ENCODE results near the gene PPP4R1. TPM values are rescaled to one million over a fixed set of nuclear protein-coding genes. Genes with fewer than 3 reads are reported as not detected.

The PPP4R1 gene
- polyA plus RNA-seq, 4 donors: 31.1 to 73.1 (median 51.3) TPM

DNA sequence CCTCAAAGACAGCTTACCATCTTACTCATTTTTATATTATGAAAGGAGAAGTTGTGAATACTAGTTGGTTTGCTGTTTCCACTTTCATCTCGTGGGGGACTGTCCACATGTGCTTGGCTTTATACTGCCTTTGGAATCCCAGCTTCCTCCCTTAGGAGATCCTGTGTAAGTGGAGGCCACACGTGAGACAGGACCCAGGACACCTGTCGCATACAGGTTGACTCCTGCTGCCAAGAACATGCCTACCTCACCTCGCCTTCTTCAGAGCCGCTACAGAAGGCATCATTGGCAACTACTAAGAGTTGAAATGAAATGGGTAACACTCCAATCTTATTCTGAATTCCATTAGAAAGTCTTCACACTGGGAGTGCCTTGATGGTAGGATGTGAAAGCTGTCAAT is 69.3 kb downstream of the PPP4R1 start:
- H3K4me3 ChIP-seq (ENCODE audit: low read depth in 1 of 3, low read length in 3 of 3): no peak overlapping the region
- no peak for FAIRE-seq
- no peak for DNase-seq
- H3K9me3 ChIP-seq (ENCODE audit: control insufficient read depth in 2 of 2, insufficient read depth in 1 of 2, low read depth in 1 of 2, low read length in 1 of 2): no peaks in the 10 kb centered on the region
- no peaks in the 10 kb centered on the region for H3K4me1 ChIP-seq (ENCODE audit: control insufficient read depth in 3 of 3, insufficient read depth in 2 of 3, low read depth in 1 of 3, low read length in 2 of 3)
- no peaks in the 10 kb centered on the region for H3K27me3 ChIP-seq (ENCODE audit: control insufficient read depth in 3 of 3, insufficient read depth in 3 of 3, low read length in 3 of 3)
- 77 to 82% (median 77%) methylated on average over 5 of the region's 5 CpGs for WGBS, 3 donors
- no peak overlapping the region for H3K27ac ChIP-seq (ENCODE audit: low read depth in 1 of 3, low read length in 2 of 3)
- H3K36me3 ChIP-seq (ENCODE audit: control insufficient read depth in 3 of 3, insufficient read depth in 2 of 3, low read depth in 1 of 3, low read length in 3 of 3): peaks cover 3 to 46% (median 20%) of the 10 kb centered on the region in 3 donors

DNA sequence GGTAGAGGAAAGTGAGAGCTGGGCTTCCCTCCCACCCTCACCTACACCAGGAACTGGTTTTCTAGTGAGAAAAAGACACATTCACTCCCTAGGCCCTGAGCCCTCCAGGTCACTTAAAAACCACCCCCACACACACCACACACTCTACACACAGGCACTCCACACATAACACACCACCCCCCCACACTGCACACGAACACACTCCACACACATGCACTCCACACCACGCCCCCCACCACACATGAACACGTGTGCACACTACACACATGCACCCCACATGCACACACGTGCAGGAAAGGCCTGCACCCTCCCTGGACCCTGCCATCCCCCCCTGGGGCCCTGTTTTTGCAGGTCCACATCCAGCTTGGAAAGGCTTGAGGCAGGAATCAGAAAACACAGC is 71.4 kb downstream of the PPP4R1 start:
- Histone ChIP-seq H3K4me1 (ENCODE audit: control insufficient read depth in 3 of 3, insufficient read depth in 2 of 3, low read depth in 1 of 3, low read length in 2 of 3) (no peaks in the 10 kb centered on the region), H3K27ac (ENCODE audit: low read depth in 1 of 3, low read length in 2 of 3) (no peak overlapping the region), H3K9me3 (ENCODE audit: control insufficient read depth in 2 of 2, insufficient read depth in 1 of 2, low read depth in 1 of 2, low read length in 1 of 2) (no peaks in the 10 kb centered on the region), H3K4me3 (ENCODE audit: low read depth in 1 of 3, low read length in 3 of 3) (no peak overlapping the region), H3K36me3 (ENCODE audit: control insufficient read depth in 3 of 3, insufficient read depth in 2 of 3, low read depth in 1 of 3, low read length in 3 of 3) (peaks cover 3 to 41% (median 14%) of the 10 kb centered on the region in 3 donors), H3K27me3 (ENCODE audit: control insufficient read depth in 3 of 3, insufficient read depth in 3 of 3, low read length in 3 of 3) (no peaks in the 10 kb centered on the region)
- no peak for DNase-seq
- FAIRE-seq: no peak
- WGBS, 3 donors: 79 to 86% (median 85%) methylated on average over 4 of the region's 4 CpGs

DNA sequence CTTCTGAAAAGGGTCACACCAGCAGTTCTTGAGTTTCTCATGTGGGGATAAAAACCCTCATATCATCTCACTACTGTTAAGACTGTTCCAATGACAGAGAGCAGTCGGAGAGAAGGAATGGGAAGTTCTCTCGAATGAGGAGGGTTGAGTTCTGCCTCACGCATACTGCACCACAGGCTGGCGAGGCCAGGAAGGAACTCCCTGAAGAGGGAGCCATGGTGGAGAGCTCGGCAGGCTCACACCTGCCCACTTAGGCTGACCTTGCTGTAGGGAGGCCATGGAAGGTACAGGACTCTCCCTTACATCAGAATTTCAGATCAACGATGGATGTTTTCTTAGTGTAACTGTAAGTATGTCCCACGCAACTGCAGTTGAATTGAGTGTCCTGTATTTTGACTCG is 74.4 kb downstream of the PPP4R1 start:
- 91 to 93% (median 91%) methylated on average over 8 of the region's 8 CpGs for whole genome bisulfite sequencing, 3 donors
- no peaks in the 10 kb centered on the region for H3K27me3 ChIP-seq (ENCODE audit: control insufficient read depth in 3 of 3, insufficient read depth in 3 of 3, low read length in 3 of 3)
- no peaks in the 10 kb centered on the region for H3K9me3 ChIP-seq (ENCODE audit: control insufficient read depth in 2 of 2, insufficient read depth in 1 of 2, low read depth in 1 of 2, low read length in 1 of 2)
- peaks cover 2 to 39% (median 5%) of the 10 kb centered on the region in 3 donors for H3K36me3 ChIP-seq (ENCODE audit: control insufficient read depth in 3 of 3, insufficient read depth in 2 of 3, low read depth in 1 of 3, low read length in 3 of 3)
- no peak overlapping the region for H3K27ac ChIP-seq (ENCODE audit: low read depth in 1 of 3, low read length in 2 of 3)
- DNase-seq: no peak
- FAIRE-seq: no peak
- no peaks in the 10 kb centered on the region for H3K4me1 ChIP-seq (ENCODE audit: control insufficient read depth in 3 of 3, insufficient read depth in 2 of 3, low read depth in 1 of 3, low read length in 2 of 3)
- H3K4me3 ChIP-seq (ENCODE audit: low read depth in 1 of 3, low read length in 3 of 3): no peak overlapping the region

DNA sequence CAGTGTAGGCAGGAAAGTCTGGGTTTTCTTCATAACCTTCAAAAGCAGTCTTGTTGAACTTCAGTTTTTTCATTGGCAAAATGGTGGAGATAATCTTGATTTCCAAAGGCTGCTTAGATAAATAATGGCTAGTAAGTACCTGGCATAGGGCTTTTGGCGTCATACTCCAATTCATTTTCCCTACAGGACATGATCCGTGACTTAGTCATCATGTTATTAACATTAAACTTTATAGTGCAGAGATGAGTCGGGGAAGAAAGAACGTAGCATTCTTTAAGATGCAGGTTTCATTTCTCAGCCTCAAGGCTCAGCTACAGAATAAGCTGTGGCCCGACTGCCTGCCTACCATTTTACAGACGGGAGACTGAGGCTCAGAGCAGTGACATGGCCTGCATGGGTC is 75.1 kb downstream of the PPP4R1 start:
- Histone ChIP-seq H3K4me1 (ENCODE audit: control insufficient read depth in 3 of 3, insufficient read depth in 2 of 3, low read depth in 1 of 3, low read length in 2 of 3) (no peaks in the 10 kb centered on the region), H3K27me3 (ENCODE audit: control insufficient read depth in 3 of 3, insufficient read depth in 3 of 3, low read length in 3 of 3) (no peaks in the 10 kb centered on the region), H3K9me3 (ENCODE audit: control insufficient read depth in 2 of 2, insufficient read depth in 1 of 2, low read depth in 1 of 2, low read length in 1 of 2) (no peaks in the 10 kb centered on the region), H3K36me3 (ENCODE audit: control insufficient read depth in 3 of 3, insufficient read depth in 2 of 3, low read depth in 1 of 3, low read length in 3 of 3) (peaks cover 2 to 41% (median 9%) of the 10 kb centered on the region in 3 donors), H3K27ac (ENCODE audit: low read depth in 1 of 3, low read length in 2 of 3) (no peak overlapping the region), H3K4me3 (ENCODE audit: low read depth in 1 of 3, low read length in 3 of 3) (no peak overlapping the region)
- WGBS, 3 donors: 90 to 92% (median 92%) methylated on average over 6 of the region's 6 CpGs
- FAIRE-seq (no peak), DNase-seq (no peak)

DNA sequence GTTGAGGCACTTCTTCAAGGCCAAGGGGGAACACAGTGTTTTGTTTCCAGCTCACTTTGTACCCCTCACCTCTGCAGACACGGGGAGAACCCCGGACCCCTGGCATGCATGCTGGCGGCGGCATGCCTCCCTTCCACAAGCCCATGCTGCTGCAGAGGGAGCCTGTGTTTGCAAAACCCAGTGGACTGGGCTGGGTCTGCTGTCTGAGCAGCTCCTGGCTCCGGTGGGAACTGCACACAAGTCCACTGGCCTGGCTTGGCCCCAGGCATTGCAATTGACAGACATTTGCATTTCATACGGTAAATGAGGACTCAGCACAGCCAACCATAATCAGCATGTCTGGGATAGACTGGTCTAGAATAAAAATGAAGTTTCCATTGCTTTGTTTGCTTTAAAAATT is 76.7 kb downstream of the PPP4R1 start:
- Histone ChIP-seq H3K4me3 (ENCODE audit: low read depth in 1 of 3, low read length in 3 of 3) (no peak overlapping the region), H3K27ac (ENCODE audit: low read depth in 1 of 3, low read length in 2 of 3) (no peak overlapping the region), H3K27me3 (ENCODE audit: control insufficient read depth in 3 of 3, insufficient read depth in 3 of 3, low read length in 3 of 3) (no peaks in the 10 kb centered on the region), H3K9me3 (ENCODE audit: control insufficient read depth in 2 of 2, insufficient read depth in 1 of 2, low read depth in 1 of 2, low read length in 1 of 2) (no peaks in the 10 kb centered on the region), H3K4me1 (ENCODE audit: control insufficient read depth in 3 of 3, insufficient read depth in 2 of 3, low read depth in 1 of 3, low read length in 2 of 3) (no peaks in the 10 kb centered on the region), H3K36me3 (ENCODE audit: control insufficient read depth in 3 of 3, insufficient read depth in 2 of 3, low read depth in 1 of 3, low read length in 3 of 3) (peaks cover 7 to 54% (median 21%) of the 10 kb centered on the region in 3 donors)
- 83 to 90% (median 89%) methylated on average over 6 of the region's 6 CpGs for WGBS, 3 donors
- FAIRE-seq: no peak
- DNase-seq: no peak

DNA sequence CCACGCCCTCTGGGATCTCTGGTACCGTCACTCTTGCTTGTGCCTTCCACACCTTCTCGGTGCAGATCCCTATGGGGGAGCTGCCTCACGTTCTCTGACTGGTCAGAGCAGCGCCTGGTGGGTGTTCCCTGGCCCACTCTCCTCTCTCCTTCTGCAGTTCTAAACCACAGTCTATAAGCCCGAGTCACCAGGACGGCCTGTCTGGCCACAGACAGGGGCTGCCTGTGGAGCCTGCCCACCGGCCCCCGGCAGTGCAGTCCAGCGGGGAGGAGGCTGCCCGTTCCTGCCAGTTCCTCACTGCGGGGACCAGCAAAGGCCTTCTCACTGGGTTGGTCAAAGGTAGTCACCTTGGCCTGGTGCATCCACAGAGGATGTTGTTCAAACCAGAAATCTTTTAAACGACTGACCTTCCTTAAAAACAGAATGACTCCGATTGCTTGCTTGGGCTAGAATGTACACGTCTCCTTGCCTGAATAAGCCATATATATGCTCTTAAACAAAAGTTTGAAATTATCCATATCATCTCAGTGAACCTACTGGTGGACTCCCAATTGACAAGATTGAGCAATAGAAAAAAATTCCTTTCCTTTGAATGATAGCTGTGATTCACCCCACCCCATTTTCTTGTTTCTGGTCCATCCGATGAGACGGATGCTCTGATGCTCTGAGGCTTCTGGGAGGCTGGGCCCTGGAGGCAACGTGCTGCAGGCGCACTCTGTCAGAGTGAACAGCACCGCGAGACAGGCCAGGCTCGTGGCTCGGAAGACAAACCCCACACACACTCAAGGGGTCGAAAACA is 77.8 kb downstream of the PPP4R1 start:
- H3K27me3 ChIP-seq (ENCODE audit: control insufficient read depth in 3 of 3, insufficient read depth in 3 of 3, low read length in 3 of 3): no peaks in the 10 kb centered on the region
- no peak overlapping the region for H3K4me3 ChIP-seq (ENCODE audit: low read depth in 1 of 3, low read length in 3 of 3)
- DNase-seq: no peak
- H3K36me3 ChIP-seq (ENCODE audit: control insufficient read depth in 3 of 3, insufficient read depth in 2 of 3, low read depth in 1 of 3, low read length in 3 of 3): peaks cover 7 to 54% (median 21%) of the 10 kb centered on the region in 3 donors
- H3K4me1 ChIP-seq (ENCODE audit: control insufficient read depth in 3 of 3, insufficient read depth in 2 of 3, low read depth in 1 of 3, low read length in 2 of 3): no peaks in the 10 kb centered on the region
- no peaks in the 10 kb centered on the region for H3K9me3 ChIP-seq (ENCODE audit: control insufficient read depth in 2 of 2, insufficient read depth in 1 of 2, low read depth in 1 of 2, low read length in 1 of 2)
- no peak for FAIRE-seq
- 94 to 97% (median 96%) methylated on average over 19 of the region's 24 CpGs for WGBS, 3 donors
- H3K27ac ChIP-seq (ENCODE audit: low read depth in 1 of 3, low read length in 2 of 3): no peak overlapping the region

DNA sequence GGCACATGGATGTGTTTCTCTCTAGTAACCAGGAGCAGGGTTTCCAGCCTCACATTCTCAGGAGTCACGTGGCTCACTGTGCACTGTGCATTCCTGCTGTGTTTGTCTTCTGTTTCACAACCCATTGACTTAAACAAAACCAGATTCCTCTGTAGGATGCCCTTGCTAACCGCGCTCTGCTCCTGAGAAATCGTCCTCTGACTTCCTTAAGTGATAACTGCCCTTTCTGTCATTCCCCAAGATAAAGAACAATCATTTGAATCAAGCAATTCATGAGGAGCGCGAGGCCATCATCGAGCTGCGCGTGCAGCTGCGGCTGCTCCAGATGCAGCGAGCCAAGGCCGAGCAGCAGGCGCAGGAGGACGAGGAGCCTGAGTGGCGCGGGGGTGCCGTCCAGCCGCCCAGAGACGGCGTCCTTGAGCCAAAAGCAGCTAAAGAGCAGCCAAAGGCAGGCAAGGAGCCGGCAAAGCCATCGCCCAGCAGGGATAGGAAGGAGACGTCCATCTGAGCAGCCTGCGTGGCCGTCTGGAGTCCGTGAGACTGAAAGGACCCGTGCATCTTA is 78.8 kb downstream of the PPP4R1 start:
- no peaks in the 10 kb centered on the region for H3K27me3 ChIP-seq (ENCODE audit: control insufficient read depth in 3 of 3, insufficient read depth in 3 of 3, low read length in 3 of 3)
- FAIRE-seq: no peak
- no peak for DNase-seq
- WGBS, 3 donors: 87 to 94% (median 88%) methylated on average over 27 of the region's 27 CpGs
- no peak overlapping the region for H3K4me3 ChIP-seq (ENCODE audit: low read depth in 1 of 3, low read length in 3 of 3)
- peaks cover 7 to 57% (median 21%) of the 10 kb centered on the region in 3 donors for H3K36me3 ChIP-seq (ENCODE audit: control insufficient read depth in 3 of 3, insufficient read depth in 2 of 3, low read depth in 1 of 3, low read length in 3 of 3)
- H3K27ac ChIP-seq (ENCODE audit: low read depth in 1 of 3, low read length in 2 of 3): no peak overlapping the region
- H3K4me1 ChIP-seq (ENCODE audit: control insufficient read depth in 3 of 3, insufficient read depth in 2 of 3, low read depth in 1 of 3, low read length in 2 of 3): no peaks in the 10 kb centered on the region
- H3K9me3 ChIP-seq (ENCODE audit: control insufficient read depth in 2 of 2, insufficient read depth in 1 of 2, low read depth in 1 of 2, low read length in 1 of 2): no peaks in the 10 kb centered on the region

DNA sequence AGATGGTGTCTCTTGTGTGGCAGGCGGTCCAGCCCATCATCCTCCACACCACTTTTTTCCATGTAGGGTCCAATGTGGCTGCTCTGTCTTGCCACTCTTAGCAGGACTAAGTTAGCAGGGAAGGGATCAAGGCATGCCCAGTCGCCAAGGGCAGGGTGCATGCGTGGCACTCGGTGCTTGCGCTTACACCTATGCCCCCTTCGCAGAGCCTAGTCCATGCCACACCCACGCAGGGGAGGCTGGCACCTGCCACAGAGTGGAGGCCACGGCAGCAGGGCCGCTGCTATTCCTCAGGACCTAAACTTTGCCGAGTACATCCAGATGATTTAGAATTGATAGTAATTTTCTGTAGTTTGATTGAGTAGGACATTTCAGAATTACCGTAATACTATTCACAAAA is 79.5 kb downstream of the PPP4R1 start:
- Histone ChIP-seq H3K27me3 (ENCODE audit: control insufficient read depth in 3 of 3, insufficient read depth in 3 of 3, low read length in 3 of 3) (no peaks in the 10 kb centered on the region), H3K27ac (ENCODE audit: low read depth in 1 of 3, low read length in 2 of 3) (no peak overlapping the region), H3K4me1 (ENCODE audit: control insufficient read depth in 3 of 3, insufficient read depth in 2 of 3, low read depth in 1 of 3, low read length in 2 of 3) (no peaks in the 10 kb centered on the region), H3K4me3 (ENCODE audit: low read depth in 1 of 3, low read length in 3 of 3) (no peak overlapping the region), H3K36me3 (ENCODE audit: control insufficient read depth in 3 of 3, insufficient read depth in 2 of 3, low read depth in 1 of 3, low read length in 3 of 3) (peaks cover 7 to 54% (median 21%) of the 10 kb centered on the region in 3 donors), H3K9me3 (ENCODE audit: control insufficient read depth in 2 of 2, insufficient read depth in 1 of 2, low read depth in 1 of 2, low read length in 1 of 2) (no peaks in the 10 kb centered on the region)
- DNase-seq: no peak
- WGBS, 3 donors: 94 to 95% (median 95%) methylated on average over 11 of the region's 11 CpGs
- FAIRE-seq: no peak
